IPS DF 6.9 (cell line): ENCODE results near the gene LYPD6B.
A peak's percentile ranks its signal among the peaks of the same experiment; 100 is the strongest.

Experiments
- DNase-seq: peaks from one replicate; pipeline ENCODE4 v3.0.0-alpha.2; 2013; ENCODE audit warnings: low read depth, low spot score
- H3K27ac ChIP-seq: one replicate; pipeline ENCODE4 v1.5.1; 2013; ENCODE audit warnings: low read length, control low read depth
- H3K27me3 ChIP-seq: 2 replicates; pipeline ENCODE4 v1.6.1; 2013; ENCODE audit warnings: mild to moderate bottlenecking, low read length; ENCODE audit not compliant: control insufficient read depth, insufficient read depth
- H3K36me3 ChIP-seq: 2 replicates; pipeline ENCODE4 v1.6.1; 2013; ENCODE audit warnings: low read length; ENCODE audit not compliant: control insufficient read depth, insufficient read depth
- H3K4me1 ChIP-seq: 2 replicates; pipeline ENCODE4 v1.6.1; 2013; ENCODE audit warnings: low read length; ENCODE audit not compliant: control insufficient read depth, insufficient read depth
- H3K4me3 ChIP-seq: 2 replicates; pipeline ENCODE4 v1.5.1; 2013; ENCODE audit warnings: mild to moderate bottlenecking, low read length
- H3K9me3 ChIP-seq: 2 replicates; pipeline ENCODE4 v1.6.1; 2013; ENCODE audit warnings: low read length, inconsistent platforms; ENCODE audit not compliant: control insufficient read depth, insufficient read depth
- WGBS: extraction: QIAGEN DNeasy Blood & Tissue Kit; methylation state at CpG from one replicate; pipeline ENCODE4 v1.1.7; 2013; ENCODE audit warnings: mixed read lengths, missing lambda C conversion rate; ENCODE audit not compliant: insufficient read length, insufficient coverage; 5-methylcytosine and 5-hydroxymethylcytosine counted together

The LYPD6B gene, protein sequence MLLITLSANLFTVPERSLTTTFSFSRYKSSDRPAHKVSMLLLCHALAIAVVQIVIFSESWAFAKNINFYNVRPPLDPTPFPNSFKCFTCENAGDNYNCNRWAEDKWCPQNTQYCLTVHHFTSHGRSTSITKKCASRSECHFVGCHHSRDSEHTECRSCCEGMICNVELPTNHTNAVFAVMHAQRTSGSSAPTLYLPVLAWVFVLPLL

DNA sequence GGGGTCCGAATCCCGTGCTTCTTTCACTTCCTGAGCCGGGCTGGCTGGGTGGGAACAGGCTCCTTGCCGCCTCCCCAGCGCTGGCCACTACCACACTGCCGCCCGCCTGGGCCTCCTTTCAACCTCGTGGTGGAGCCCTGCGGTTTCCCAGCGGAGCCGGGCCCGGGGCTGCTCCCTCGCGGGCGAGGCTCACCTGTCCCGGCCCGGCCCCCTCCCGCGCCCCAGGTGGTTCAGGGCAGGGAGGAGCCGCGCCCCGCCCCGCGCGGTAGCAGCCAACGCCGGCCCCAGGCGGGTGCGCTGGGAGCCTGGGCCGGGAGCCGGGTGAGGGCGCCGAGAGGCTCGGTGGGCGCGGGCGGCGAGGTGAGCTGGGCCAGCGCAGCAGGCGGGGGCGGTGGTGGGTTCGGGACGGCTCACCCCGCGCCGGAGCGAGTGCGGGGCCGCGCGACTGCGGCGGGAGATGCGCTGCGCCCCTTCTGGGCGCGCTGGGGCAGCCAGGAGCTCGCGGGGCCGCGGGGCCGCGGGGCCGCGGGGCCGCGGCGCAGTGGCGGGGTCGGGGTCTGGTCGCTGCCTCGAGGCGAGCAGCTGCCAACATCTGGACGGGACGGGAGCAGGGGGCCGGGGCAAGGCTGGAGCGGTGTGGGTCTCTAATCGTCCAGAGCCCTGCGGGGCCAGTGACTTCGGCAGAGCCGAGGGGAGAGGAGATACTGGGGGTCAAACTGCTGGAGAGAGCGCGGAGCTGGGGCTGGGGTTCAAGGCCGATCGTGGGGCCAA is at the start of gene LYPD6B:
LYPD6B (plus strand) TSS at position 258 of the 771 bp plus-strand sequence. CDS start 92,250 bp downstream, outside the sequence.
- no peaks in the 10 kb centered on the region for H3K4me1 ChIP-seq
- no peak for DNase-seq
- WGBS, result no CpG with 5 or more reads among the region's 85 CpGs
- H3K27ac ChIP-seq, result no peak within 1 kb of the TSS
- H3K4me3 ChIP-seq, result peak within 1 kb of the TSS; percentile 54; the same call in 1 of the 2 replicates
- H3K36me3 ChIP-seq, result no peaks in the 10 kb centered on the region
- H3K27me3 ChIP-seq, result peaks cover 5% of the 10 kb centered on the region; the same call in 1 of the 2 replicates
- no peaks in the 10 kb centered on the region for H3K9me3 ChIP-seq

DNA sequence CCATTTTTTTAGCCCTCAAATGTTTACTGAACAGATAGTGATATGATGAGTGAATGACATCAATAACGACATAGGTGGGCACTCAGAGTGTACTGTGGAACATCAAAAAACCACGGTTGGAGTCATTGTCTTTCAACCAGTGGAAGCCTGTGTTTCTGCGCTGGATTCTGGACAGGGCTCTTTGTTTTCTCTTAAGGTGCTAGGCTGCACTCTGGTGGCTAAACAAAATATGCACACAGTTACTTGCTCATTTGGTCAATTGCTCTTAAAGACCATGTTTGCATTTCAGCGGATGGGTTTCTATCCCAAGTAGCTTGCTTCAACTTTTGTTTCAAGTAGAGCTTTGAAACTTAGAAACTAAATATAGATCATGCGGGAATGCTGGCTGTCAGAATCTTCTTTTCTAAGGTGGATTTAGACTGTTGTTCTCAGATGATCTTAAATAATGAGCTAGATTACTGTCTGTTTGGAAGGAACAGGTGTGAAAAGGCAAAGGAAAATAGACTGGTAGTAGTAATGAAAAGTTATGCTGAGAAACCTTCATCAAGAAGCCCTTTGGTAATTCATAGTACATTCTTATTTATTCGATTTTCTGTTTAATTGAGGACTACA is 48.5 kb upstream of the LYPD6B start:
- H3K9me3 ChIP-seq, result no peaks in the 10 kb centered on the region
- H3K27me3 ChIP-seq, result no peaks in the 10 kb centered on the region
- 0 out of 2 replicates have a peak, but pooled peaks cover 3% of the 10 kb centered on the region for H3K36me3 ChIP-seq
- no peak for DNase-seq
- WGBS, result no CpG with 5 or more reads among the region's 6 CpGs
- no peak overlapping the region for H3K27ac ChIP-seq
- H3K4me3 ChIP-seq, result no peak overlapping the region
- no peaks in the 10 kb centered on the region for H3K4me1 ChIP-seq

DNA sequence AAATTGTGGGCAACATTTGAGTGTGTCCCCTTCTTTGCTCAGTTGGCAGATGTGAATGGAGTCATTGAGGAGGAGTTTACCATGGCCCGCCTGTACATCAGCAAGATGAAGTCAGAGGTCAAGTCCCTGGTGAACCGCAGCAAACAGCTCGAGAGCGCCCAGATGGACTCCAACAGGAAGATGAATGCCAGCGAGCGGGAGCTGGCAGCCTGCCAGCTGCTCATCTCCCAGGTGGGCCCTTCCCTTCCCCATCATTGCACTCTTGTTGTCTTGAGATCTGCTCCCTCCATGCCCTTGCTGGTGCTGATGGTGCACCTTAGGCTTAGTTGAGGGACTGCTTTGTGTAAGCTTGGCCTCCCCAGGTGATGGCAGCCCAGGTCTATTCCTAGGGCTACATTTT is 47.5 kb upstream of the LYPD6B start:
- Histone ChIP-seq H3K27ac (no peak overlapping the region), H3K9me3 (no peaks in the 10 kb centered on the region), H3K4me3 (no peak overlapping the region), H3K4me1 (no peaks in the 10 kb centered on the region), H3K27me3 (no peaks in the 10 kb centered on the region), H3K36me3 (0 out of 2 replicates have a peak, but pooled peaks cover 3% of the 10 kb centered on the region)
- DNase-seq, result no peak
- WGBS, result no CpG with 5 or more reads among the region's 6 CpGs

DNA sequence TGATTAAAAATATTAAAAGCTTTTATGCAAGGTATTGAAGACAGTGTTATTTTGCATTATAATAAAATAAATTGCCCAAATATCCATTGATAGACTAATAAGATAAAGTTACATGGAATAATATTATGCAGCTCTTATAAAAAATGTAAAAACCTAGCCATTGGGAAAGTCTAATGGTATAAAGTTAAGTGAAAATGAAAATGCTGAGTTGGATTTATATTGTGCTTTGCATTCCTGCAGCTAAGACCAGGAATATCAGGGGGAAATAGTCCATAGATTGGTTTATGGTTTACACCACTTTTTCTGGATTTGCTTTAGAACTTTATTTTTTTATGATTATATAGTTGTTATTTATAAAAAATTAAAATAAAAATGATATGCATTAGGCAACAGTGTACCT is 46.1 kb upstream of the LYPD6B start:
- Histone ChIP-seq H3K4me3 (no peak overlapping the region), H3K27ac (no peak overlapping the region), H3K9me3 (no peaks in the 10 kb centered on the region), H3K4me1 (no peaks in the 10 kb centered on the region), H3K27me3 (no peaks in the 10 kb centered on the region), H3K36me3 (0 out of 2 replicates have a peak, but pooled peaks cover 3% of the 10 kb centered on the region)
- no peak for DNase-seq

DNA sequence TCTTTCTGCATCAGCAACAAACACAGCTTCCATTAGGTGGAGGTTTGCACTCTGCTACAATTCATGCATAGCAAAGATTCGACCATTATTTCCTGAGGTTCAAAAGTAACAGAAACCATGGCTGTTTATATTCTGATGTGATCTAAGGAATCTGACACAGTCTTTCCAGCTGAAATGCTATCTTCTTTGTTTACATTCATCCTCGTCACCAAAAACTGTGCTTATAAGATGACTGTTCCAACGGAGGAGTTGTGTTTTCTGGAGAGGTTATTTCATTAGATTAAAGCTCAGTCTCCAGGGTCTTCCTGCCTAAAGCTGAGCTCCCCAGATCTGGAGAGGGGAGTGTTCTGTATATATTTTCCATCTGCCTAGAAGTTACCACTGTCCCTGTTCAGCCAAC is 45.1 kb upstream of the LYPD6B start:
- H3K4me1 ChIP-seq, result peaks cover 2% of the 10 kb centered on the region; the same call in 1 of the 2 replicates
- no peak overlapping the region for H3K4me3 ChIP-seq
- WGBS, result no CpG with 5 or more reads among the region's 3 CpGs
- no peak overlapping the region for H3K27ac ChIP-seq
- no peaks in the 10 kb centered on the region for H3K9me3 ChIP-seq
- 0 out of 2 replicates have a peak, but pooled peaks cover 3% of the 10 kb centered on the region for H3K36me3 ChIP-seq
- H3K27me3 ChIP-seq, result no peaks in the 10 kb centered on the region
- DNase-seq, result no peak

DNA sequence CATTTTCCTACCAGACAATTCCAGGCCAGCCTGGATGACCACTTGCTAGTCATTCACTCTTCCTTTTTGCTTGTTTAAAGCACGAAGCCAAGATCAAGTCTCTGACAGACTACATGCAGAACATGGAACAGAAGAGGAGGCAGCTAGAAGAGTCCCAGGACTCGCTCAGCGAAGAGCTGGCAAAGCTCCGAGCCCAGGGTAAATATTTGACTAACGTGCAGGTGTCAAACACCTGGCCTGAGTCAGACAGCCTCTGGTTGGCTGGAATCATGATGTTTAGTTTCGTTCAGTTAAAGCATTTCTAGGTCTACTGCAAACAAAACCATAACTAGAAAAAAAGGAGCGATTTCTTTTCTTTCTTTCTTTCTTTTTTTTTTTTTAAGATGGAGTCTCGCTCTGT is 44.2 kb upstream of the LYPD6B start:
- Histone ChIP-seq H3K4me3 (no peak overlapping the region), H3K27ac (no peak overlapping the region), H3K4me1 (peaks cover 6% of the 10 kb centered on the region), H3K36me3 (0 out of 2 replicates have a peak, but pooled peaks cover 3% of the 10 kb centered on the region), H3K9me3 (no peaks in the 10 kb centered on the region), H3K27me3 (no peaks in the 10 kb centered on the region)
- DNase-seq, result no peak
- WGBS, result no CpG with 5 or more reads among the region's 8 CpGs

DNA sequence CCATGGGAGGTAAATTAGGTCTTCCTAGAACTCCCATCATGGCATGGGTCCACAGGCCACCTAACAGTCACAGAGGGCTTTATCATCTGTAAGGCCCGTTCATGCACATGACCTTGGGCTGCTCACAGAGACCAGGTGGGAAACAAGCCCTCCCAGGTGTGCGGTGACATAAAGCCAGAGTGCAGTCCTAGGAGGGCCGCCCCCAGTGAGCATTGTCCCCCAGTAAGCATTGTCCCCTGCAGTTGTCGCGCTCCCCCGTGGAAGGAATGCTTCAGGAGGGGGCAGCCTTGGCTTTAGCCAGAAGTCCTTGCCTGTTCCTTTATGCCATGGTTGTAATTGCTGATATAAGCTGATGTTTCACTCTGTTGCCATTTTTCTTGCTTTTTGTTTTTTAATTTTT is 41.7 kb upstream of the LYPD6B start:
- DNase-seq, result no peak
- Histone ChIP-seq H3K9me3 (no peaks in the 10 kb centered on the region), H3K27ac (no peak overlapping the region), H3K27me3 (no peaks in the 10 kb centered on the region), H3K4me3 (no peak overlapping the region), H3K36me3 (peaks cover 8% of the 10 kb centered on the region; the same call in 1 of the 2 replicates), H3K4me1 (peaks cover 12% of the 10 kb centered on the region)
- WGBS, result no CpG with 5 or more reads among the region's 6 CpGs

DNA sequence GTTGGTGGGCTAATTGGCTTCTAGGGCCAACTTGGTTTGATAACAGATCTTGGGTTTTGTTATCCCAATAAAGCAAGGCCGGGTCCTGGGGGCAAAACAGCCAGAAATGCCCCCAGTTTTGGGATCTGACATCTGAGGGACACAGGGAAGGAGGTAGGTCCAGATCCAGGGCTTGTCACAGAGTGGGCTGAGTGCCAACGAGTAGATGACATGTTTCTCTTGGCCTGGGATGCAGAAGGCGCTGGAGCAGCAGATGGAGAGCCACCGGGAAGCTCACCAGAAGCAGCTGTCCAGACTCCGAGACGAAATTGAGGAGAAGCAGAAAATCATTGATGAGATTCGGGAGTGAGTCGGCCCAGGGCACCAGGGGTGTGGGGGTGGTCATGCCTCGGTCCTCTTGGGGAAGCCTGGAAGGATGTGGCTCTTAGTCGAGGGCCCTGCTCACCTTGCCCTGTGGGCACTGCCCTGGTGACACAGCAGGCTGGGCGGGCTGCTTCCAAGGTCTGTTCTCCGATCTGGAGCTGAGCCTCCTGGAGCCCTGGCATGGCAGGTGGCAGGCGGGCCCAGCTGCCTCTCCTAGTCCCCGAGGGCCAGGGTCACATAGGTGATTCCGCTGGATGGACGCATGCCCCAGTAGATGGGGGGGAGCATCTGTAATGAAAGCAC is 40.2 kb upstream of the LYPD6B start:
- peaks cover 12% of the 10 kb centered on the region for H3K4me1 ChIP-seq
- no CpG with 5 or more reads among the region's 16 CpGs for WGBS
- no peak for DNase-seq
- peaks cover 20% of the 10 kb centered on the region for H3K36me3 ChIP-seq
- H3K9me3 ChIP-seq, result peaks cover 3% of the 10 kb centered on the region; the same call in 1 of the 2 replicates
- H3K27ac ChIP-seq, result no peak overlapping the region
- H3K27me3 ChIP-seq, result no peaks in the 10 kb centered on the region
- no peak overlapping the region for H3K4me3 ChIP-seq

DNA sequence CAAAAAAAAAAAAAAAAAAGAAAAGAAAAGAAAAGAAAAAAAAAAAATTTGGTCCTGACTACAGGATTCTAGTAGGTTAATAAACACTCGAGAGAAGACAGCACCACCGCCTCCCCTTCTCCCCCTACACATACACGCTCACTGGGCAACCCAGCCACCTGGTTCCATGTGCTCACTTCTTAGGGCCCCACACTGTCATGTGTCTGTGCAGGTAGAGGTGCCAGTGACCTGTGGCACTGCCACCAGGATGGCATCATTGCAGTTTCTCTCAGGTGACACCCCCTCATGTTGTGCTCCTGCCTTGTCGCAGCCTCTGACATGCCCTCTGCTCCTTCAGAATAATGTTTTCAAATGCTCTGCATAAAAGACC is 39.7 kb upstream of the LYPD6B start:
- no peak overlapping the region for H3K4me3 ChIP-seq
- peaks cover 3% of the 10 kb centered on the region; the same call in 1 of the 2 replicates for H3K9me3 ChIP-seq
- no CpG with 5 or more reads among the region's 4 CpGs for WGBS
- H3K36me3 ChIP-seq, result peaks cover 20% of the 10 kb centered on the region
- no peak for DNase-seq
- peaks cover 12% of the 10 kb centered on the region for H3K4me1 ChIP-seq
- no peak overlapping the region for H3K27ac ChIP-seq
- no peaks in the 10 kb centered on the region for H3K27me3 ChIP-seq

DNA sequence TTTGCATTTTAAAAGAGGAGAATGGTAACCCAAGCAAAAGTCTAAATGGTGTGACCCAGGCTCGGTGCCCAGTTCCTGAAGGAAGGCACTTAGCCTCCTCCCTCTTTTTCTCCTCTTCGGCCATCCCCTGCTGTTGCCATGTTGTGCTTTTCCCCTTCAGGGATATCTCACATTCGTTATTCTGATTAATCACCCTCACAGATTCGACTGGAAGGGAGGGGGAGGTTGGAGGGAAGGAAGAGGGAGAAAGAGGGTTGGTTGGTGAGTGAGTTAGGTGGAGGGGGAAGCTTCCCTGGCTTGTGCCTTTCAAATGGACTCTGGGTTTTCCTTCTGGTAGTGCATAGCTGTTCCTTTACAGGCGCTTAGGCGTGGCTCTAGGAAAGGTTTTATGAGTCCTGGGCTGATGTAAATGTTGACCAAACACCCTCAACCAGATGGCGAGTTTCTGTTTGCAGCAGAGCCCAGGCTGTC is 39.0 kb upstream of the LYPD6B start:
- peaks cover 20% of the 10 kb centered on the region for H3K36me3 ChIP-seq
- no CpG with 5 or more reads among the region's 7 CpGs for WGBS
- peaks cover 12% of the 10 kb centered on the region for H3K4me1 ChIP-seq
- H3K4me3 ChIP-seq, result no peak overlapping the region
- no peaks in the 10 kb centered on the region for H3K27me3 ChIP-seq
- no peak for DNase-seq
- H3K9me3 ChIP-seq, result peaks cover 3% of the 10 kb centered on the region; the same call in 1 of the 2 replicates
- peak overlapping the region; percentile 6 for H3K27ac ChIP-seq
